ENCODE results near the gene BMPR1A.

DNA sequence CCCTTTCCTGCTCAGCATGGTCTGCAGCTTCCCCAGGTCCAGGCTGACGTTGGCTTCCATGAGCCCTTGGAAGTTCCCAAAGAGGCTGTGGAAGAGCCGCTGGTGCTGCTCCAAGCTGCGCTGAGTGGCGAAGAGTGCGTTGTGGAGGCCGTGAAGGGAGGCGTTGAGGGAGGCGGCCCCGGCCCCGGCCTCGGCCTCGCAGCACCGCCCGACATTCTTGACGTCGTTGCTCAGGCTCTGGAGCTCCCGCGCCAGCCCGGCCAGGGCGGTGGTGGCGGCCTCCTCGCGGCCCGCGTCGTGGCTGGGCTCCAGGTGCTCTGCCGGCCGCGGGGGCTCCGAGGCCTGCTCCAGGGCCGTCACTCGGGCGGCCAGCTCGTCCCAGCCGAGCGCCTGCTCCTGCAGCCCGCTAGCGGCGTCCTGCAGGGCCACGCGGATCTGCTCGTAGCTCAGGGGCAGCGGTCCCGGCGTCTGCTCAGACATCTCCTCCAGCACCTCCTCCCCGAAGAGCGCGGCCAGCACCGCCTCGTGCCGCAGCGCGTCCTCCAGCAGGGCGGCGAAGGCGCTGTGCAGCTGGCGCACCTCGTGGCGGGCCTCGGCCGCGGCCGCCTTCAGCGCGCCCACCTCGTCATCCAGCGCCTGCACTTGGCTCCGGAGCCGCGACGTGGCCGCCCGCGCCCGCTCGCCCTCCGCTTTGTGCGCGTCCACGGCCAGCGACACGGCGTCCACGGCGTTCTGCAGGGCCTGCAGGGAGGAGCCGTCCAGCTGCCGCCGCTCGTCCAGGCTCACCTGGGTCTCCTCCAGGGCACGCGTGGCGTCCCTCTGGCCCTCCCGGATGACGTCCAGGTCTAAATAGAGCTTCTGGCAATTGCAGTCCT is 186.3 kb downstream of the BMPR1A start:
- TF ChIP-seq SPI1 (IDR thresholded peaks at IDR 0.05; ENCODE audit: borderline replicate concordance, low read depth): no peak
- TF ChIP-seq, protein P1, sequence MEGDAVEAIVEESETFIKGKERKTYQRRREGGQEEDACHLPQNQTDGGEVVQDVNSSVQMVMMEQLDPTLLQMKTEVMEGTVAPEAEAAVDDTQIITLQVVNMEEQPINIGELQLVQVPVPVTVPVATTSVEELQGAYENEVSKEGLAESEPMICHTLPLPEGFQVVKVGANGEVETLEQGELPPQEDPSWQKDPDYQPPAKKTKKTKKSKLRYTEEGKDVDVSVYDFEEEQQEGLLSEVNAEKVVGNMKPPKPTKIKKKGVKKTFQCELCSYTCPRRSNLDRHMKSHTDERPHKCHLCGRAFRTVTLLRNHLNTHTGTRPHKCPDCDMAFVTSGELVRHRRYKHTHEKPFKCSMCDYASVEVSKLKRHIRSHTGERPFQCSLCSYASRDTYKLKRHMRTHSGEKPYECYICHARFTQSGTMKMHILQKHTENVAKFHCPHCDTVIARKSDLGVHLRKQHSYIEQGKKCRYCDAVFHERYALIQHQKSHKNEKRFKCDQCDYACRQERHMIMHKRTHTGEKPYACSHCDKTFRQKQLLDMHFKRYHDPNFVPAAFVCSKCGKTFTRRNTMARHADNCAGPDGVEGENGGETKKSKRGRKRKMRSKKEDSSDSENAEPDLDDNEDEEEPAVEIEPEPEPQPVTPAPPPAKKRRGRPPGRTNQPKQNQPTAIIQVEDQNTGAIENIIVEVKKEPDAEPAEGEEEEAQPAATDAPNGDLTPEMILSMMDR (IDR thresholded peaks at IDR 0.05; ENCODE audit: insufficient read depth, low read length): no peak
- TF ChIP-seq POLR2AphosphoS5 (IDR thresholded peaks at IDR 0.05; ENCODE audit: low read depth): no peak
- TF ChIP-seq GABPA (IDR thresholded peaks at IDR 0.05; ENCODE audit: low read depth): no peak
